Activated naive CD8-positive, alpha-beta T cell treated with anti-CD3 and anti-CD28 coated beads, Interleukin-2, amount 10 ng/mL, durations not matched to agents 7 days and 5 days (primary cell): ENCODE data around the gene CCDC192. TPM values are rescaled to one million over a fixed set of nuclear protein-coding genes. Genes with fewer than 3 reads are reported as not detected.

Source experiments
- ATAC-seq: fragments of 150-1000 bp; cut with Tn5 transposase; one replicate; pipeline ENCODE4 v1.10.0; 2021; ENCODE audit warnings: low read depth, moderate library complexity
- POLR2A ChIA-PET: fragments of 350-600 bp; sonication (Branson Sonifier 250); formaldehyde crosslinking; loops from one replicate; lab custom pipeline; 2021; ENCODE audit warnings: antibody characterized with exemption; lab: Charles Lee
- DNase-seq: peaks from one replicate; pipeline ENCODE4 v3.0.0; 2021
- H3K27ac Mint-ChIP-seq: one replicate; pipeline ENCODE4 v1.8.0; 2022; ENCODE audit warnings: mild to moderate bottlenecking, mixed read lengths
- H3K27me3 Mint-ChIP-seq: one replicate; pipeline ENCODE4 v1.8.0; 2022; ENCODE audit warnings: mild to moderate bottlenecking, moderate library complexity, mixed read lengths
- H3K36me3 Mint-ChIP-seq: one replicate; pipeline ENCODE4 v1.8.0; 2021; ENCODE audit warnings: mild to moderate bottlenecking, mixed read lengths
- H3K4me1 Mint-ChIP-seq: one replicate; pipeline ENCODE4 v1.8.0; 2021; ENCODE audit warnings: mixed read lengths
- H3K4me3 Mint-ChIP-seq: one replicate; pipeline ENCODE4 v1.8.0; 2022; ENCODE audit warnings: mild to moderate bottlenecking, moderate library complexity, mixed read lengths
- H3K9me3 Mint-ChIP-seq: one replicate; pipeline ENCODE4 v1.8.0; 2021; ENCODE audit warnings: mixed read lengths
- total RNA-seq, 2 experiments: library from RNA; stranded (reverse); gene quantifications; one replicate each; pipeline ENCODE4 v1.2.3, GENCODE V29; 2021

The CCDC192 gene
- total RNA-seq, 2 experiments from 2014 or later = not detected

GRCh38 chr5:127957183-127957582, 254.0 kb downstream of the CCDC192 start:
- no peak overlapping the region for H3K4me3 Mint-ChIP-seq
- H3K36me3 Mint-ChIP-seq = peaks cover 2% of the 10 kb centered on the region
- H3K9me3 Mint-ChIP-seq = no peaks in the 10 kb centered on the region
- no peak overlapping the region for H3K27ac Mint-ChIP-seq
- H3K4me1 Mint-ChIP-seq = peaks cover 5% of the 10 kb centered on the region
- DNase-seq (no peak), ATAC-seq (no peak)
- H3K27me3 Mint-ChIP-seq = no peaks in the 10 kb centered on the region
- POLR2A ChIA-PET = interaction anchor here (0.6 kb wide), 1 partner anchor 47 kb away, joined by 4 read pairs; no protein-coding TSS in a partner anchor

- H3K4me1 Mint-ChIP-seq = peaks cover 5% of the 10 kb centered on the region
- POLR2A ChIA-PET = no interaction called here
- ATAC-seq (no peak), DNase-seq (no peak)
- peaks cover 2% of the 10 kb centered on the region for H3K36me3 Mint-ChIP-seq
- H3K27ac Mint-ChIP-seq = no peak overlapping the region
- H3K4me3 Mint-ChIP-seq = no peak overlapping the region
- H3K27me3 Mint-ChIP-seq = no peaks in the 10 kb centered on the region
- no peaks in the 10 kb centered on the region for H3K9me3 Mint-ChIP-seq
Observed at GRCh38 chr5:127957701-127958239, 254.6 kb downstream of the CCDC192 start.

GRCh38 chr5:127958421-127959011, 255.3 kb downstream of the CCDC192 start:
- POLR2A ChIA-PET = no interaction called here
- H3K4me3 Mint-ChIP-seq = no peak overlapping the region
- no peak overlapping the region for H3K27ac Mint-ChIP-seq
- DNase-seq = no peak
- no peaks in the 10 kb centered on the region for H3K27me3 Mint-ChIP-seq
- ATAC-seq = no peak
- no peaks in the 10 kb centered on the region for H3K9me3 Mint-ChIP-seq
- peaks cover 2% of the 10 kb centered on the region for H3K36me3 Mint-ChIP-seq
- H3K4me1 Mint-ChIP-seq = peaks cover 5% of the 10 kb centered on the region

GRCh38 chr5:127959152-127959764, 256.1 kb downstream of the CCDC192 start:
- DNase-seq (no peak), ATAC-seq (no peak)
- Mint-ChIP-seq H3K27ac (no peak overlapping the region), H3K27me3 (no peaks in the 10 kb centered on the region), H3K36me3 (peaks cover 2% of the 10 kb centered on the region), H3K4me1 (peaks cover 5% of the 10 kb centered on the region), H3K4me3 (no peak overlapping the region), H3K9me3 (no peaks in the 10 kb centered on the region)
- POLR2A ChIA-PET = no interaction called here

GRCh38 chr5:127960270-127960691, 257.1 kb downstream of the CCDC192 start:
- H3K9me3 Mint-ChIP-seq = no peaks in the 10 kb centered on the region
- H3K27ac Mint-ChIP-seq = no peak overlapping the region
- H3K4me3 Mint-ChIP-seq = no peak overlapping the region
- POLR2A ChIA-PET = no interaction called here
- DNase-seq (no peak), ATAC-seq (no peak)
- H3K27me3 Mint-ChIP-seq = no peaks in the 10 kb centered on the region
- peaks cover 5% of the 10 kb centered on the region for H3K4me1 Mint-ChIP-seq
- peaks cover 2% of the 10 kb centered on the region for H3K36me3 Mint-ChIP-seq

GRCh38 chr5:127961006-127961762, 258.0 kb downstream of the CCDC192 start:
- Mint-ChIP-seq H3K9me3 (no peaks in the 10 kb centered on the region), H3K27me3 (no peaks in the 10 kb centered on the region), H3K4me1 (peaks cover 5% of the 10 kb centered on the region), H3K27ac (no peak overlapping the region), H3K4me3 (no peak overlapping the region), H3K36me3 (peaks cover 2% of the 10 kb centered on the region)
- ATAC-seq (no peak), DNase-seq (no peak)
- POLR2A ChIA-PET = no interaction called here

GRCh38 chr5:127961763-127962145, 258.6 kb downstream of the CCDC192 start:
- POLR2A ChIA-PET = no interaction called here
- H3K27me3 Mint-ChIP-seq = no peaks in the 10 kb centered on the region
- H3K4me1 Mint-ChIP-seq = peaks cover 5% of the 10 kb centered on the region
- DNase-seq = no peak
- ATAC-seq = no peak
- no peak overlapping the region for H3K4me3 Mint-ChIP-seq
- H3K36me3 Mint-ChIP-seq = peaks cover 2% of the 10 kb centered on the region
- H3K27ac Mint-ChIP-seq = no peak overlapping the region
- H3K9me3 Mint-ChIP-seq = no peaks in the 10 kb centered on the region

- no peak for DNase-seq
- no peak overlapping the region for H3K4me3 Mint-ChIP-seq
- no peak overlapping the region for H3K27ac Mint-ChIP-seq
- ATAC-seq = no peak
- peaks cover 2% of the 10 kb centered on the region for H3K36me3 Mint-ChIP-seq
- no peaks in the 10 kb centered on the region for H3K9me3 Mint-ChIP-seq
- H3K4me1 Mint-ChIP-seq = peaks cover 5% of the 10 kb centered on the region
- H3K27me3 Mint-ChIP-seq = no peaks in the 10 kb centered on the region
- POLR2A ChIA-PET = no interaction called here
Observed at GRCh38 chr5:127962491-127962890, 259.3 kb downstream of the CCDC192 start.

GRCh38 chr5:127963233-127963632, 260.0 kb downstream of the CCDC192 start:
- peaks cover 2% of the 10 kb centered on the region for H3K36me3 Mint-ChIP-seq
- POLR2A ChIA-PET = no interaction called here
- no peak overlapping the region for H3K4me3 Mint-ChIP-seq
- H3K4me1 Mint-ChIP-seq = peaks cover 5% of the 10 kb centered on the region
- no peak overlapping the region for H3K27ac Mint-ChIP-seq
- ATAC-seq = no peak
- DNase-seq = no peak
- no peaks in the 10 kb centered on the region for H3K9me3 Mint-ChIP-seq
- H3K27me3 Mint-ChIP-seq = no peaks in the 10 kb centered on the region

GRCh38 chr5:127963931-127964330, 260.7 kb downstream of the CCDC192 start:
- no peak overlapping the region for H3K4me3 Mint-ChIP-seq
- DNase-seq (no peak), ATAC-seq (no peak)
- no peak overlapping the region for H3K27ac Mint-ChIP-seq
- H3K9me3 Mint-ChIP-seq = no peaks in the 10 kb centered on the region
- peaks cover 5% of the 10 kb centered on the region for H3K4me1 Mint-ChIP-seq
- H3K36me3 Mint-ChIP-seq = peaks cover 2% of the 10 kb centered on the region
- POLR2A ChIA-PET = no interaction called here
- H3K27me3 Mint-ChIP-seq = no peaks in the 10 kb centered on the region

- H3K4me3 Mint-ChIP-seq = no peak overlapping the region
- H3K27ac Mint-ChIP-seq = no peak overlapping the region
- DNase-seq (no peak), ATAC-seq (no peak)
- H3K4me1 Mint-ChIP-seq = no peaks in the 10 kb centered on the region
- peaks cover 3% of the 10 kb centered on the region for H3K9me3 Mint-ChIP-seq
- peaks cover 2% of the 10 kb centered on the region for H3K36me3 Mint-ChIP-seq
- H3K27me3 Mint-ChIP-seq = no peaks in the 10 kb centered on the region
- POLR2A ChIA-PET = no interaction called here
Observed at GRCh38 chr5:127967323-127967982, 264.3 kb downstream of the CCDC192 start.

GRCh38 chr5:127967983-127968592, 264.9 kb downstream of the CCDC192 start:
- DNase-seq = no peak
- peaks cover 2% of the 10 kb centered on the region for H3K36me3 Mint-ChIP-seq
- H3K27me3 Mint-ChIP-seq = no peaks in the 10 kb centered on the region
- H3K27ac Mint-ChIP-seq = no peak overlapping the region
- H3K4me1 Mint-ChIP-seq = no peaks in the 10 kb centered on the region
- no peak overlapping the region for H3K4me3 Mint-ChIP-seq
- POLR2A ChIA-PET = no interaction called here
- ATAC-seq = no peak
- H3K9me3 Mint-ChIP-seq = peaks cover 3% of the 10 kb centered on the region

- no peak overlapping the region for H3K4me3 Mint-ChIP-seq
- H3K36me3 Mint-ChIP-seq = peaks cover 2% of the 10 kb centered on the region
- DNase-seq (no peak), ATAC-seq (no peak)
- no peak overlapping the region for H3K27ac Mint-ChIP-seq
- no peaks in the 10 kb centered on the region for H3K27me3 Mint-ChIP-seq
- H3K9me3 Mint-ChIP-seq = peaks cover 3% of the 10 kb centered on the region
- H3K4me1 Mint-ChIP-seq = no peaks in the 10 kb centered on the region
- POLR2A ChIA-PET = no interaction called here
Observed at GRCh38 chr5:127969002-127969401, 265.8 kb downstream of the CCDC192 start.
